H9 (cell line): ENCODE measurements around the gene C1orf198. TPM values are rescaled to one million over a fixed set of nuclear protein-coding genes. Genes with fewer than 3 reads are reported as not detected.

Experiments used
- DNase-seq: peaks from one replicate; pipeline ENCODE4 v3.0.0-alpha.2; 2017
- H2AFZ ChIP-seq: one replicate; pipeline ENCODE4 v1.6.1; 2013; ENCODE audit warnings: mild to moderate bottlenecking, low read length, control low read depth, moderate library complexity
- H2AK5ac ChIP-seq: 2 replicates; pipeline ENCODE4 v1.6.1; 2013; ENCODE audit warnings: low read length, control low read depth, mixed read lengths; ENCODE audit not compliant: insufficient read length
- H2BK120ac ChIP-seq: one replicate; pipeline ENCODE4 v1.6.1; 2013; ENCODE audit warnings: low read depth, mild to moderate bottlenecking, low read length, control low read depth, inconsistent platforms; ENCODE audit not compliant: poor library complexity, severe bottlenecking
- H2BK12ac ChIP-seq: 2 replicates; pipeline ENCODE4 v1.6.1; 2013; ENCODE audit warnings: low read length, control low read depth, mixed read lengths, low read depth; ENCODE audit not compliant: insufficient read length
- H2BK15ac ChIP-seq: 2 replicates; pipeline ENCODE4 v1.6.1; 2013; ENCODE audit warnings: low read depth, low read length, control low read depth
- H2BK20ac ChIP-seq: one replicate; pipeline ENCODE4 v1.6.1; 2013; ENCODE audit warnings: low read depth, mild to moderate bottlenecking, low read length, control low read depth, inconsistent platforms; ENCODE audit not compliant: poor library complexity, severe bottlenecking
- H2BK5ac ChIP-seq: 2 replicates; pipeline ENCODE4 v1.6.1; 2013; ENCODE audit warnings: low read length, control low read depth, mixed read lengths; ENCODE audit not compliant: insufficient read length
- H3K14ac ChIP-seq: 2 replicates; pipeline ENCODE4 v1.6.1; 2013; ENCODE audit warnings: low read length, control low read depth; ENCODE audit not compliant: insufficient read depth
- H3K18ac ChIP-seq: 2 replicates; pipeline ENCODE4 v1.6.1; 2013; ENCODE audit warnings: low read depth, mild to moderate bottlenecking, mixed read lengths, low read length, control low read depth; ENCODE audit not compliant: insufficient read length
- H3K23ac ChIP-seq: 2 replicates; pipeline ENCODE4 v1.6.1; 2013; ENCODE audit warnings: low read length, control low read depth, mixed read lengths, low read depth; ENCODE audit not compliant: insufficient read length
- H3K23me2 ChIP-seq: 2 replicates; pipeline ENCODE4 v1.6.1; 2013; ENCODE audit warnings: low read depth, mild to moderate bottlenecking, mixed read lengths, low read length, control low read depth; ENCODE audit not compliant: insufficient read length, poor library complexity, severe bottlenecking
- H3K27ac ChIP-seq: 2 replicates; pipeline ENCODE4 v1.5.1; 2013; ENCODE audit warnings: low read length, control low read depth, mixed read lengths, low read depth; ENCODE audit not compliant: insufficient read length
- H3K27me3 ChIP-seq: 2 replicates; pipeline ENCODE4 v1.6.1; 2013; ENCODE audit warnings: low read length, control low read depth, inconsistent platforms; ENCODE audit not compliant: insufficient read depth
- H3K4ac ChIP-seq: 2 replicates; pipeline ENCODE4 v1.6.1; 2013; ENCODE audit warnings: low read depth, mild to moderate bottlenecking, control low read depth, inconsistent platforms, low read length, moderate library complexity
- H3K4me1 ChIP-seq: 2 replicates; pipeline ENCODE4 v1.6.1; 2013; ENCODE audit warnings: low read length, control low read depth, inconsistent platforms; ENCODE audit not compliant: insufficient read depth
- H3K4me2 ChIP-seq: 2 replicates; pipeline ENCODE4 v1.6.1; 2013; ENCODE audit warnings: low read length, control low read depth, mixed read lengths; ENCODE audit not compliant: insufficient read length, insufficient read depth
- H3K56ac ChIP-seq: 2 replicates; pipeline ENCODE4 v1.6.1; 2013; ENCODE audit warnings: low read depth, mild to moderate bottlenecking, mixed read lengths, low read length, control low read depth; ENCODE audit not compliant: insufficient read length
- H3K79me1 ChIP-seq: 2 replicates; pipeline ENCODE4 v1.6.1; 2013; ENCODE audit warnings: low read depth, mild to moderate bottlenecking, moderate library complexity, low read length, control low read depth, inconsistent platforms; ENCODE audit not compliant: insufficient read depth, poor library complexity, severe bottlenecking
- H3K79me2 ChIP-seq: 2 replicates; pipeline ENCODE4 v1.6.1; 2013; ENCODE audit warnings: low read length, control low read depth, inconsistent platforms; ENCODE audit not compliant: insufficient read depth
- H3K9ac ChIP-seq: 2 replicates; pipeline ENCODE4 v1.6.1; 2013; ENCODE audit warnings: low read length, control low read depth, mixed read lengths; ENCODE audit not compliant: insufficient read length; ENCODE audit errors: extremely low read depth
- H3K9me3 ChIP-seq: one replicate; pipeline ENCODE4 v1.6.1; 2013; ENCODE audit warnings: low read depth, low read length, inconsistent platforms; ENCODE audit not compliant: control insufficient read depth
- H3T11ph ChIP-seq: one replicate; pipeline ENCODE4 v1.6.1; 2013; ENCODE audit warnings: mild to moderate bottlenecking, low read length, control low read depth, inconsistent platforms
- H4K20me1 ChIP-seq: one replicate; pipeline ENCODE4 v1.6.1; 2013; ENCODE audit not compliant: control insufficient read depth, insufficient read length, insufficient read depth
- H4K5ac ChIP-seq: 2 replicates; pipeline ENCODE4 v1.6.1; 2013; ENCODE audit warnings: low read depth, mild to moderate bottlenecking, mixed read lengths, low read length, control low read depth; ENCODE audit not compliant: insufficient read length
- H4K8ac ChIP-seq: replicated peaks from 2 replicates; pipeline ENCODE4 v1.6.1; 2013; ENCODE audit warnings: low read length, control low read depth, mixed read lengths, low read depth; ENCODE audit not compliant: insufficient read length
- H4K91ac ChIP-seq: 2 replicates; pipeline ENCODE4 v1.6.1; 2013; ENCODE audit warnings: low read depth, mild to moderate bottlenecking, moderate library complexity, mixed read lengths, low read length, control low read depth; ENCODE audit not compliant: insufficient read length
- H3K27ac Mint-ChIP-seq, 3 experiments: 2 replicates in 2 of 3; 3 replicates in 1 of 3; pipeline ENCODE4 v1.8.0; 2020 to 2021; ENCODE audit warnings: mixed read lengths in 3 of 3, mild to moderate bottlenecking in 1 of 3, moderate library complexity in 1 of 3
- H3K27me3 Mint-ChIP-seq: 2 replicates; pipeline ENCODE4 v1.8.0; 2021; ENCODE audit warnings: low read depth, mild to moderate bottlenecking, moderate library complexity, mixed read lengths
- H3K36me3 Mint-ChIP-seq, 3 experiments: 2 replicates in 2 of 3; 3 replicates in 1 of 3; pipeline ENCODE4 v1.8.0; 2020 to 2021; ENCODE audit warnings: low read depth in 3 of 3, mixed read lengths in 3 of 3; ENCODE audit not compliant: insufficient read depth in 1 of 3
- H3K4me1 Mint-ChIP-seq, 2 experiments: 2 replicates each; pipeline ENCODE4 v1.8.0; 2020; ENCODE audit warnings: mixed read lengths in 2 of 2
- H3K4me3 Mint-ChIP-seq, 2 experiments: 2 replicates in 1 of 2; 3 replicates in 1 of 2; pipeline ENCODE4 v1.8.0; 2020 to 2021; ENCODE audit warnings: mild to moderate bottlenecking in 2 of 2, mixed read lengths in 2 of 2, moderate library complexity in 1 of 2
- H3K9me3 Mint-ChIP-seq, 2 experiments: 2 replicates in 1 of 2; 3 replicates in 1 of 2; pipeline ENCODE4 v1.8.0; 2020; ENCODE audit warnings: mild to moderate bottlenecking in 2 of 2, mixed read lengths in 2 of 2, moderate library complexity in 1 of 2
- WGBS: extraction: QIAGEN DNeasy Blood & Tissue Kit; methylation state at CpG from one replicate; pipeline ENCODE4 v1.1.7; 2013; ENCODE audit warnings: missing lambda C conversion rate, low lambda C conversion rate, mixed read lengths; ENCODE audit not compliant: insufficient read length; ENCODE audit errors: extremely low coverage; 5-methylcytosine and 5-hydroxymethylcytosine counted together
- total RNA-seq: library from RNA; stranded (reverse); gene quantifications from 2 replicates; pipeline ENCODE4 v1.2.1, GENCODE V29; 2021
- TF ChIP-seq, protein P1 (sequence below): fragments of 200-600 bp; sonication (generic); conservative IDR thresholded peaks from 3 replicates; pipeline ENCODE4 v1.8.0; 2021; ENCODE audit warnings: antibody characterized with exemption, mild to moderate bottlenecking

Gene C1orf198
- total RNA-seq, 1 experiment from 2014 or later = 28.9 TPM

DNA sequence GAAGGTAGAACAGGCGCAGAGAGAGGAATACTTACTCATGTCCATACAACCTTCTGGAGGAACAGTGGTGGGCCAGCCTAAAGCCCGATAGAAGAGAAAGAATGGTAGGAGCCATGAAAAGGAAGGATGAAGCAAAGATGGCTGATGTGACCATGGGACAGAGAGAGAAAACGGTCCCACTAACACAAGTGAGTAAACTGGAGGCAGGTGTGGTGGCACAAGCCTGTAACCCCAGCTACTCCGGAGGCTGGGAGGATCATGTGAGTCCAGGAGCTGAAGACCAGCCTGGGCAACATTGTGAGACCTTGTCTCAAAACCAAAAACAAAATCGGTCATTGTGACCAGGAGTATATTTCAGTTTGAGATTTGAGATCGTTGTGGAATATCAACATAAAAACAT lies 49.4 kb downstream of the C1orf198 start:
- Histone ChIP-seq H4K91ac (no peak overlapping the region), H2BK5ac (no peak overlapping the region), H3K79me2 (no peaks in the 10 kb centered on the region), H4K8ac (no peak overlapping the region), H3K14ac (no peak overlapping the region), H3K4me2 (no peak overlapping the region), H2BK15ac (no peak overlapping the region), H3K27ac (no peak overlapping the region), H4K20me1 (no peaks in the 10 kb centered on the region), H3K23me2 (no peaks in the 10 kb centered on the region), H3K9ac (no peak overlapping the region), H3K79me1 (no peaks in the 10 kb centered on the region), H3K23ac (no peak overlapping the region), H3K18ac (no peak overlapping the region), H3K4ac (no peak overlapping the region), H4K5ac (no peak overlapping the region), H3K9me3 (no peaks in the 10 kb centered on the region), H3K27me3 (no peaks in the 10 kb centered on the region), H3K56ac (no peak overlapping the region), H2BK120ac (no peak overlapping the region), H2BK12ac (no peak overlapping the region), H3K4me1 (no peaks in the 10 kb centered on the region), H2AFZ (no peak overlapping the region), H2BK20ac (no peak overlapping the region), H2AK5ac (no peak overlapping the region), H3T11ph (no peak overlapping the region)
- Mint-ChIP-seq H3K36me3 (no peaks in the 10 kb centered on the region), H3K4me3 (no peak overlapping the region), H3K27me3 (peaks cover 78% of the 10 kb centered on the region), H3K4me1 (no peaks in the 10 kb centered on the region), H3K27ac (no peak overlapping the region), H3K9me3 (no peaks in the 10 kb centered on the region)
- TF ChIP-seq, protein P1, sequence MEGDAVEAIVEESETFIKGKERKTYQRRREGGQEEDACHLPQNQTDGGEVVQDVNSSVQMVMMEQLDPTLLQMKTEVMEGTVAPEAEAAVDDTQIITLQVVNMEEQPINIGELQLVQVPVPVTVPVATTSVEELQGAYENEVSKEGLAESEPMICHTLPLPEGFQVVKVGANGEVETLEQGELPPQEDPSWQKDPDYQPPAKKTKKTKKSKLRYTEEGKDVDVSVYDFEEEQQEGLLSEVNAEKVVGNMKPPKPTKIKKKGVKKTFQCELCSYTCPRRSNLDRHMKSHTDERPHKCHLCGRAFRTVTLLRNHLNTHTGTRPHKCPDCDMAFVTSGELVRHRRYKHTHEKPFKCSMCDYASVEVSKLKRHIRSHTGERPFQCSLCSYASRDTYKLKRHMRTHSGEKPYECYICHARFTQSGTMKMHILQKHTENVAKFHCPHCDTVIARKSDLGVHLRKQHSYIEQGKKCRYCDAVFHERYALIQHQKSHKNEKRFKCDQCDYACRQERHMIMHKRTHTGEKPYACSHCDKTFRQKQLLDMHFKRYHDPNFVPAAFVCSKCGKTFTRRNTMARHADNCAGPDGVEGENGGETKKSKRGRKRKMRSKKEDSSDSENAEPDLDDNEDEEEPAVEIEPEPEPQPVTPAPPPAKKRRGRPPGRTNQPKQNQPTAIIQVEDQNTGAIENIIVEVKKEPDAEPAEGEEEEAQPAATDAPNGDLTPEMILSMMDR = no peak
- no CpG with 5 or more reads among the region's 6 CpGs for WGBS
- DNase-seq = no peak
